ENCODE data around the gene MLST8. TPM values are rescaled to one million over a fixed set of nuclear protein-coding genes. Genes with fewer than 3 reads are reported as not detected.

Gene MLST8
- total RNA-seq, 1 experiment from 2014 or later, result 53.1 TPM

DNA sequence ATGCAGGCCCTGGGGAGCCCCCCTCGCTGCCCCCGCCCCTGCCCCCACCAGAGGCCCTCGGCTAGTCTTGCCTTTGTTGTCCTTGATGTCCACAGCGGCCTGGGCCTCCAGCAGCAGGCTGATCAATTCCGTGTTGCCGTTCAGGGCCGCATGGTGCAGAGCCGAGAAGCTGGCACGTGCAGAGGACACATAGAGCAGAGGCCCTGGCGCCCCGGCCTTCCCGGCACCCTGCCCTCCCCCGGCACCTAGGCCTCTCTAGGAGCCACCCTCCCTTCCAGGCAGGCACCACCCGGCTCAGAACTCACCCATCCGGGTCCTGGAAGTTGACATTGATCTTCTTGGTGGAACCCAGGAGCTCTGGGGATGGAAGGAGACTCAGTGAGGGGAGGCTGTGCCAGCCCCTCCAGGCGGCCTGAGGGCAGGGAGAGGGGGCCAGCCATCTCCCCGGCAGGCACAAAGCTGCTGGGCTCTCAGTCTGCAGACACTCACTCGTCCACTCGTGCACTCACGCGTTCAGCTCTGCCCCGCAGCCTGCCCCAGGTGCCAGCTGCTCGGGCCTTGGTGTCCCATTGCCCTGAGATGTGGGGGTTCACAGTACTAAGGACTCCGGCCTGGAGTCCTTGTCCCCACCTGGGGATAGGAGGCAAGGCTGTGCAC lies 15.1 kb upstream of the MLST8 start:
- CTCF ChIA-PET, result interaction anchor here (0.5 kb wide), 1 partner anchor 362 kb away, joined by 10 read pairs; no protein-coding TSS in a partner anchor
- H3K27ac Mint-ChIP-seq (ENCODE audit: unreplicated experiment), result no peak overlapping the region
- no peak for DNase-seq
- Histone ChIP-seq H3K27me3 (replicated peaks; ENCODE audit: control insufficient read depth, insufficient read depth, low read length) (no peaks in the 10 kb centered on the region), H3K9me3 (no peaks in the 10 kb centered on the region), H3K36me3 (ENCODE audit: control insufficient read depth, insufficient read depth, low read length) (no peaks in the 10 kb centered on the region; the same call in 1 of the 2 replicates), H3K4me1 (peaks cover 3% of the 10 kb centered on the region), H3K4me3 (ENCODE audit: low read depth, low read length) (no peak overlapping the region)
- no peak overlapping the region for H3K4me3 Mint-ChIP-seq (ENCODE audit: unreplicated experiment)
- intact Hi-C loops (cut with micrococcal nuclease; ENCODE audit: unreplicated experiment), result no loop called here
- TF ChIP-seq, protein P1, sequence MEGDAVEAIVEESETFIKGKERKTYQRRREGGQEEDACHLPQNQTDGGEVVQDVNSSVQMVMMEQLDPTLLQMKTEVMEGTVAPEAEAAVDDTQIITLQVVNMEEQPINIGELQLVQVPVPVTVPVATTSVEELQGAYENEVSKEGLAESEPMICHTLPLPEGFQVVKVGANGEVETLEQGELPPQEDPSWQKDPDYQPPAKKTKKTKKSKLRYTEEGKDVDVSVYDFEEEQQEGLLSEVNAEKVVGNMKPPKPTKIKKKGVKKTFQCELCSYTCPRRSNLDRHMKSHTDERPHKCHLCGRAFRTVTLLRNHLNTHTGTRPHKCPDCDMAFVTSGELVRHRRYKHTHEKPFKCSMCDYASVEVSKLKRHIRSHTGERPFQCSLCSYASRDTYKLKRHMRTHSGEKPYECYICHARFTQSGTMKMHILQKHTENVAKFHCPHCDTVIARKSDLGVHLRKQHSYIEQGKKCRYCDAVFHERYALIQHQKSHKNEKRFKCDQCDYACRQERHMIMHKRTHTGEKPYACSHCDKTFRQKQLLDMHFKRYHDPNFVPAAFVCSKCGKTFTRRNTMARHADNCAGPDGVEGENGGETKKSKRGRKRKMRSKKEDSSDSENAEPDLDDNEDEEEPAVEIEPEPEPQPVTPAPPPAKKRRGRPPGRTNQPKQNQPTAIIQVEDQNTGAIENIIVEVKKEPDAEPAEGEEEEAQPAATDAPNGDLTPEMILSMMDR (IDR thresholded peaks at IDR 0.05; ENCODE audit: insufficient read depth in 1 of 2, low read depth in 1 of 2, low read length in 1 of 2, severe bottlenecking in 1 of 2, unreplicated experiment in 1 of 2), result no peak
- H3K27me3 Mint-ChIP-seq (ENCODE audit: insufficient read depth, unreplicated experiment), result no peaks in the 10 kb centered on the region
- H3K36me3 Mint-ChIP-seq (ENCODE audit: insufficient read depth, unreplicated experiment), result no peaks in the 10 kb centered on the region
- BruUV-seq (replicated peaks), result no TSS peak
- no peaks in the 10 kb centered on the region for H3K4me1 Mint-ChIP-seq (ENCODE audit: low read depth, unreplicated experiment)
- POLR2A ChIA-PET, result interaction anchor here (0.5 kb wide), 1 partner anchor 99 kb away, joined by 6 read pairs; no protein-coding TSS in a partner anchor
- no peaks in the 10 kb centered on the region for H3K9me3 Mint-ChIP-seq (ENCODE audit: unreplicated experiment)

- Mint-ChIP-seq H3K27me3 (ENCODE audit: insufficient read depth, unreplicated experiment) (no peaks in the 10 kb centered on the region), H3K9me3 (ENCODE audit: unreplicated experiment) (no peaks in the 10 kb centered on the region), H3K4me1 (ENCODE audit: low read depth, unreplicated experiment) (no peaks in the 10 kb centered on the region), H3K36me3 (ENCODE audit: insufficient read depth, unreplicated experiment) (no peaks in the 10 kb centered on the region), H3K4me3 (ENCODE audit: unreplicated experiment) (no peak overlapping the region), H3K27ac (ENCODE audit: unreplicated experiment) (no peak overlapping the region)
- Histone ChIP-seq H3K27me3 (replicated peaks; ENCODE audit: control insufficient read depth, insufficient read depth, low read length) (no peaks in the 10 kb centered on the region), H3K4me1 (peaks cover 9% of the 10 kb centered on the region), H3K36me3 (ENCODE audit: control insufficient read depth, insufficient read depth, low read length) (no peaks in the 10 kb centered on the region; the same call in 1 of the 2 replicates), H3K9me3 (no peaks in the 10 kb centered on the region), H3K4me3 (ENCODE audit: low read depth, low read length) (no peak overlapping the region)
- ChIA-PET POLR2A (no interaction called here), CTCF (interaction anchor here (0.5 kb wide), 1 partner anchor 361 kb away, joined by 10 read pairs; no protein-coding TSS in a partner anchor)
- TF ChIP-seq, protein P1 (IDR thresholded peaks at IDR 0.05; ENCODE audit: insufficient read depth in 1 of 2, low read depth in 1 of 2, low read length in 1 of 2, severe bottlenecking in 1 of 2, unreplicated experiment in 1 of 2), result no peak
- intact Hi-C loops (cut with micrococcal nuclease; ENCODE audit: unreplicated experiment), result no loop called here
- DNase-seq, result no peak
- BruUV-seq (replicated peaks), result no TSS peak
Measured at GRCh38 chr16:2190659-2191445, 14.4 kb upstream of the MLST8 start.

DNA sequence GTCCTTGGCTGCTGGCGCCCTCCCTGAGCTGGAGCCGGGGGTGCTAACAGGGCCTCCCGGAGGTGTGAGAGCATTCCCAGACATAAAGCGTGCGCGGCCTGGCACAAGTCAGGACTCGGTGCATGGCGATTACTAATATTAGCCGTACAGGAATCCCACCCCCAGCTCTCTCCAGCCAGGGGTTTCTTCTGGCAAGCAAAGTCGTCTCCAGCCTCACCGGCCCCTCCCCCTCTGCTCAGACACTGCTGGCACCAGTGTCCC lies 13.9 kb upstream of the MLST8 start:
- no peak overlapping the region for H3K27ac Mint-ChIP-seq (ENCODE audit: unreplicated experiment)
- Histone ChIP-seq H3K9me3 (no peaks in the 10 kb centered on the region), H3K4me3 (ENCODE audit: low read depth, low read length) (no peak overlapping the region), H3K4me1 (peaks cover 9% of the 10 kb centered on the region), H3K36me3 (ENCODE audit: control insufficient read depth, insufficient read depth, low read length) (no peaks in the 10 kb centered on the region; the same call in 1 of the 2 replicates), H3K27me3 (replicated peaks; ENCODE audit: control insufficient read depth, insufficient read depth, low read length) (no peaks in the 10 kb centered on the region)
- no TSS peak for BruUV-seq (replicated peaks)
- TF ChIP-seq, protein P1 (IDR thresholded peaks at IDR 0.05; ENCODE audit: insufficient read depth in 1 of 2, low read depth in 1 of 2, low read length in 1 of 2, severe bottlenecking in 1 of 2, unreplicated experiment in 1 of 2), result no peak
- intact Hi-C loops (cut with micrococcal nuclease; ENCODE audit: unreplicated experiment), result no loop called here
- H3K4me1 Mint-ChIP-seq (ENCODE audit: low read depth, unreplicated experiment), result no peaks in the 10 kb centered on the region
- ChIA-PET CTCF (no interaction called here), POLR2A (no interaction called here)
- H3K27me3 Mint-ChIP-seq (ENCODE audit: insufficient read depth, unreplicated experiment), result no peaks in the 10 kb centered on the region
- no peaks in the 10 kb centered on the region for H3K36me3 Mint-ChIP-seq (ENCODE audit: insufficient read depth, unreplicated experiment)
- no peaks in the 10 kb centered on the region for H3K9me3 Mint-ChIP-seq (ENCODE audit: unreplicated experiment)
- no peak overlapping the region for H3K4me3 Mint-ChIP-seq (ENCODE audit: unreplicated experiment)
- no peak for DNase-seq

All from Caco-2 (cell line).